ENCODE data around the gene XPO6. TPM values are rescaled to one million over a fixed set of nuclear protein-coding genes. Genes with fewer than 3 reads are reported as not detected.

The XPO6 gene
- total RNA-seq, 1 experiment from 2014 or later, result 124 TPM

- Histone ChIP-seq H3K14ac (ENCODE audit: insufficient read depth, low read length) (no peak overlapping the region), H3K4me1 (ENCODE audit: insufficient read depth, low read length) (0 out of 2 replicates have a peak, but pooled peaks cover 9% of the 10 kb centered on the region), H4K20me1 (ENCODE audit: control insufficient read depth, insufficient read depth, insufficient read length) (no peaks in the 10 kb centered on the region), H4K91ac (ENCODE audit: insufficient read length, low read depth, low read length) (no peak overlapping the region), H2BK12ac (ENCODE audit: insufficient read length, low read depth, low read length) (no peak overlapping the region), H3K27me3 (ENCODE audit: insufficient read depth, low read length) (no peaks in the 10 kb centered on the region), H2BK15ac (ENCODE audit: low read depth, low read length) (no peak overlapping the region), H3K9ac (ENCODE audit: extremely low read depth, insufficient read length, low read length) (no peak overlapping the region), H2AFZ (ENCODE audit: low read length) (no peak overlapping the region), H3K23ac (ENCODE audit: insufficient read length, low read depth, low read length) (no peak overlapping the region), H4K5ac (ENCODE audit: insufficient read length, low read depth, low read length) (no peak overlapping the region), H2BK20ac (ENCODE audit: low read depth, low read length, poor library complexity, severe bottlenecking) (no peak overlapping the region), H3K79me2 (ENCODE audit: insufficient read depth, low read length) (no peaks in the 10 kb centered on the region), H4K8ac (replicated peaks; ENCODE audit: insufficient read length, low read depth, low read length) (no peak overlapping the region), H3K4ac (ENCODE audit: low read depth, low read length) (no peak overlapping the region), H3K9me3 (ENCODE audit: control insufficient read depth, low read depth, low read length) (no peaks in the 10 kb centered on the region), H3K79me1 (ENCODE audit: insufficient read depth, low read depth, low read length, poor library complexity, severe bottlenecking) (no peaks in the 10 kb centered on the region), H3K27ac (ENCODE audit: insufficient read length, low read depth, low read length) (no peak overlapping the region), H3K23me2 (ENCODE audit: insufficient read length, low read depth, low read length, poor library complexity, severe bottlenecking) (no peaks in the 10 kb centered on the region), H3T11ph (ENCODE audit: low read length) (no peak overlapping the region), H2AK5ac (ENCODE audit: insufficient read length, low read length) (no peak overlapping the region), H2BK120ac (ENCODE audit: low read depth, low read length, poor library complexity, severe bottlenecking) (no peak overlapping the region), H3K18ac (ENCODE audit: insufficient read length, low read depth, low read length) (no peak overlapping the region), H3K4me2 (ENCODE audit: insufficient read depth, insufficient read length, low read length) (no peak overlapping the region), H2BK5ac (ENCODE audit: insufficient read length, low read length) (no peak overlapping the region), H3K56ac (ENCODE audit: insufficient read length, low read depth, low read length) (no peak overlapping the region)
- TF ChIP-seq CTCF (conservative IDR thresholded peaks at IDR 0.05), result no peak
- Mint-ChIP-seq H3K9me3 (no peaks in the 10 kb centered on the region), H3K27me3 (ENCODE audit: low read depth) (no peaks in the 10 kb centered on the region; the same call in 1 of the 2 replicates), H3K4me1 (peaks cover 17 to 18% of the 10 kb centered on the region in 2 experiments), H3K27ac (peak overlapping the region; percentile 13 to 91 (median 55); a peak in 5 of 7 replicates), H3K4me3 (no peak overlapping the region), H3K36me3 (ENCODE audit: insufficient read depth in 1 of 3, low read depth in 3 of 3) (peaks cover 26 to 60% (median 52%) of the 10 kb centered on the region in 3 experiments; a peak in 6 of 7 replicates)
- no peak for DNase-seq
- no CpG with 5 or more reads among the region's 17 CpGs for WGBS (ENCODE audit: extremely low coverage, insufficient read length, low lambda C conversion rate)
Measured at GRCh38 chr16:28096983-28097899, 114.5 kb downstream of the XPO6 start.

Measured in H9 (cell line).